HepG2 (cell line): ENCODE results near the gene KIF24. TPM values are rescaled to one million over a fixed set of nuclear protein-coding genes. Genes with fewer than 3 reads are reported as not detected.
A peak's percentile ranks its signal among the peaks of the same experiment; 100 is the strongest.

Source experiments
- CREM ChIP-seq, 2 experiments: sonication (generic) in 1 of 2; formaldehyde crosslinking in 1 of 2; IDR thresholded peaks; 2 replicates each; pipeline versions ENCODE4 v1.4.0 to v1.6.1; 2016 to 2020; ENCODE audit warnings: antibody characterized with exemption in 1 of 2, mild to moderate bottlenecking in 1 of 2, missing genetic modification reagents in 1 of 2
- FOXK2 ChIP-seq: fragments of 450-650 bp; IDR thresholded peaks from 2 replicates; pipeline ENCODE4 v1.6.1; 2016
- GATAD2A ChIP-seq: IDR thresholded peaks from 2 replicates; pipeline ENCODE4 v1.6.1; 2016
- IRF2 ChIP-seq: IDR thresholded peaks from 2 replicates; pipeline ENCODE4 v1.6.1; 2018; ENCODE audit warnings: missing genetic modification reagents, missing compliant biosample characterization
- SSRP1 ChIP-seq: IDR thresholded peaks from 2 replicates; pipeline ENCODE4 v1.6.1; 2016; ENCODE audit warnings: control low read depth
- TGIF2 ChIP-seq: IDR thresholded peaks from 2 replicates; pipeline ENCODE4 v1.6.1; 2016; ENCODE audit warnings: control low read depth, missing compliant biosample characterization
- THAP11 ChIP-seq: IDR thresholded peaks from 2 replicates; pipeline ENCODE4 v1.6.1; 2016; ENCODE audit warnings: missing biosample characterization, missing genetic modification reagents
- ZNF143 ChIP-seq: sonication (generic); formaldehyde crosslinking; IDR thresholded peaks from 2 replicates; pipeline ENCODE4 v1.4.0; 2020; ENCODE audit warnings: missing genetic modification reagents
- ZNF292 ChIP-seq: sonication (generic); formaldehyde crosslinking; IDR thresholded peaks from 2 replicates; pipeline ENCODE4 v1.8.1; 2022; ENCODE audit warnings: mild to moderate bottlenecking, low read depth, missing genetic modification reagents, borderline replicate concordance
- ZNF331 ChIP-seq: sonication (generic); formaldehyde crosslinking; IDR thresholded peaks from 2 replicates; pipeline ENCODE4 v1.4.0; 2020; ENCODE audit warnings: missing genetic modification reagents
- ZNF335 ChIP-seq: sonication (generic); formaldehyde crosslinking; IDR thresholded peaks from 2 replicates; pipeline ENCODE4 v1.4.0; 2020; ENCODE audit warnings: missing genetic modification reagents
- ZNF460 ChIP-seq: sonication (generic); formaldehyde crosslinking; IDR thresholded peaks from 2 replicates; pipeline ENCODE4 v1.5.1; 2020; ENCODE audit warnings: missing genetic modification reagents, mild to moderate bottlenecking, borderline replicate concordance
- polyA plus RNA-seq, 8 experiments: library from polyadenylated mRNA; depleted of rRNA in 3 of 8; stranded (reverse) in 7 of 8; unstranded in 1 of 8; fragments of >200 nt; fragmentation: Illumina TruSeq in 4 of 8; extraction: Trizol in 4 of 8; gene quantifications; 2 replicates each; pipeline versions ENCODE4 v1.2.1 to v1.2.3, GENCODE V29; 2011 to 2016; ENCODE audit warnings: low read depth in 4 of 8, missing spikeins in 1 of 8, mixed read lengths in 1 of 8; ENCODE audit not compliant: insufficient read depth in 1 of 8
- total RNA-seq, 5 experiments: library from RNA; depleted of rRNA; stranded (reverse); fragments of >200 nt; fragmentation: Illumina TruSeq; extraction: Trizol; gene quantifications; 2 replicates each; pipeline ENCODE4 v1.2.3, GENCODE V29; 2016; ENCODE audit warnings: low read depth in 1 of 5
- TF ChIP-seq, protein P1 (sequence below): sonication (generic); formaldehyde crosslinking; IDR thresholded peaks from 2 replicates; pipeline ENCODE4 v1.5.0; 2020; ENCODE audit warnings: missing genetic modification reagents
- TF ChIP-seq, protein P2 (sequence below): sonication (generic); formaldehyde crosslinking; IDR thresholded peaks from 2 replicates; pipeline ENCODE4 v1.5.0; 2020; ENCODE audit warnings: missing genetic modification reagents, mild to moderate bottlenecking, borderline replicate concordance
- TF ChIP-seq, protein P3 (sequence below): sonication (generic); formaldehyde crosslinking; IDR thresholded peaks from 2 replicates; pipeline ENCODE4 v1.4.0; 2020; ENCODE audit warnings: missing genetic modification reagents
- TF ChIP-seq, protein P4 (sequence below): sonication (generic); formaldehyde crosslinking; conservative IDR thresholded peaks from 2 replicates; pipeline ENCODE4 v1.4.0; 2020; ENCODE audit warnings: mild to moderate bottlenecking, missing genetic modification reagents, moderate library complexity

KIF24 gene
- total and polyA plus RNA-seq, 2 of the 13 experiments (the other 11 are each of a cell fraction or from before 2014, with no cell fraction given) = 1.1 to 3.0 TPM

DNA sequence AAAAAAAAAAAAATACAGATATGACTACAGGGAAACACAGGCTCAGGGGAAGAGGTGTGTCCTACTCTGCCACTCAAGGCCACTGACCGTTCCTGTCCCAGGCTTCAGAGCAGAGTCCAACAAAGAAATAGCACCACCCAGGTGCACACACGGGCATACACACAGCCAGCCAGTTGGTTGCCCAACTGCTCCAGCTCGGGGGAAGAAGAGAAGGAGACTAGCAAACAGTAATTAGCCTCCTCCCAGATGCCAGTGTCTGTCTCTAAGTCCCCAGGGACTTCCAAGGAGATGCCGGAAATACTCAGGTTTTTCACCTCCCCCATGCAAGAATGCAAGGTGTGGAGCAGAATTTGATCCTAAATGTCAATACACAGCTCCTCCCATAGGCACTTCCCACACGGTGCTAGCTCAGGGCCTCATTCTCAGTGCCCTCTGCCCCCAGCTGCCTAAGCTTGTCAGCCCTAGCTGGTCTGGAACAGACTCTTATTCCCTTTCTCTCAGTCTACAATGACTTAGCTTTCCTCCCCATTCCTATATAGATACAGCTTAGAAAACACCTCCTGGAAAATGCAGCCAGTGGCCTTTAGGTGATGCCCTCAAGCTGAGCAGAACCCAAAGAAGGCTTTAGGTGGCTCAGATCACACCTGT, 46.0 kb upstream of the KIF24 start (continued):
- TF ChIP-seq, protein P1, sequence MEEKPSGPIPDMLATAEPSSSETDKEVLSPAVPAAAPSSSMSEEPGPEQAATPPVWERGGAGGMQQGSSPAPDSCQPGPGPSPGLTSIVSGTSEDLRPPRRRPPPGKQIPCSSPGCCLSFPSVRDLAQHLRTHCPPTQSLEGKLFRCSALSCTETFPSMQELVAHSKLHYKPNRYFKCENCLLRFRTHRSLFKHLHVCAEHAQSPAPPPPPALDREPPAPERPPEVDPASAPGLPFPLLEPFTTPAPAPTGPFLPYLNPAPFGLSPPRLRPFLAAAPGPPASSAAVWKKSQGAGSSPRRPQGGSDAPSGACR (CRISPR knock-in tag) = 0 out of 2 replicates have a peak, but pooled peaks have one; percentile 63
- TF ChIP-seq ZNF292 (CRISPR knock-in tag) = peak; percentile 38; the same call in 1 of the 2 replicates
- TF ChIP-seq THAP11 (CRISPR knock-in tag) = peak; percentile 84
- peak; percentile 69; the same call in 1 of the 2 replicates for TF ChIP-seq ZNF331 (CRISPR knock-in tag)
- TF ChIP-seq, protein P2, sequence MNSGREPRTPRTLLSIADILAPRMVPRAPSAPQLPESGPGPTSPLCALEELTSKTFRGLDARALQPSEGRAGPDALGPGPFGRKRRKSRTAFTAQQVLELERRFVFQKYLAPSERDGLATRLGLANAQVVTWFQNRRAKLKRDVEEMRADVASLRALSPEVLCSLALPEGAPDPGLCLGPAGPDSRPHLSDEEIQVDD (CRISPR knock-in tag) = no peak
- TF ChIP-seq, protein P3, sequence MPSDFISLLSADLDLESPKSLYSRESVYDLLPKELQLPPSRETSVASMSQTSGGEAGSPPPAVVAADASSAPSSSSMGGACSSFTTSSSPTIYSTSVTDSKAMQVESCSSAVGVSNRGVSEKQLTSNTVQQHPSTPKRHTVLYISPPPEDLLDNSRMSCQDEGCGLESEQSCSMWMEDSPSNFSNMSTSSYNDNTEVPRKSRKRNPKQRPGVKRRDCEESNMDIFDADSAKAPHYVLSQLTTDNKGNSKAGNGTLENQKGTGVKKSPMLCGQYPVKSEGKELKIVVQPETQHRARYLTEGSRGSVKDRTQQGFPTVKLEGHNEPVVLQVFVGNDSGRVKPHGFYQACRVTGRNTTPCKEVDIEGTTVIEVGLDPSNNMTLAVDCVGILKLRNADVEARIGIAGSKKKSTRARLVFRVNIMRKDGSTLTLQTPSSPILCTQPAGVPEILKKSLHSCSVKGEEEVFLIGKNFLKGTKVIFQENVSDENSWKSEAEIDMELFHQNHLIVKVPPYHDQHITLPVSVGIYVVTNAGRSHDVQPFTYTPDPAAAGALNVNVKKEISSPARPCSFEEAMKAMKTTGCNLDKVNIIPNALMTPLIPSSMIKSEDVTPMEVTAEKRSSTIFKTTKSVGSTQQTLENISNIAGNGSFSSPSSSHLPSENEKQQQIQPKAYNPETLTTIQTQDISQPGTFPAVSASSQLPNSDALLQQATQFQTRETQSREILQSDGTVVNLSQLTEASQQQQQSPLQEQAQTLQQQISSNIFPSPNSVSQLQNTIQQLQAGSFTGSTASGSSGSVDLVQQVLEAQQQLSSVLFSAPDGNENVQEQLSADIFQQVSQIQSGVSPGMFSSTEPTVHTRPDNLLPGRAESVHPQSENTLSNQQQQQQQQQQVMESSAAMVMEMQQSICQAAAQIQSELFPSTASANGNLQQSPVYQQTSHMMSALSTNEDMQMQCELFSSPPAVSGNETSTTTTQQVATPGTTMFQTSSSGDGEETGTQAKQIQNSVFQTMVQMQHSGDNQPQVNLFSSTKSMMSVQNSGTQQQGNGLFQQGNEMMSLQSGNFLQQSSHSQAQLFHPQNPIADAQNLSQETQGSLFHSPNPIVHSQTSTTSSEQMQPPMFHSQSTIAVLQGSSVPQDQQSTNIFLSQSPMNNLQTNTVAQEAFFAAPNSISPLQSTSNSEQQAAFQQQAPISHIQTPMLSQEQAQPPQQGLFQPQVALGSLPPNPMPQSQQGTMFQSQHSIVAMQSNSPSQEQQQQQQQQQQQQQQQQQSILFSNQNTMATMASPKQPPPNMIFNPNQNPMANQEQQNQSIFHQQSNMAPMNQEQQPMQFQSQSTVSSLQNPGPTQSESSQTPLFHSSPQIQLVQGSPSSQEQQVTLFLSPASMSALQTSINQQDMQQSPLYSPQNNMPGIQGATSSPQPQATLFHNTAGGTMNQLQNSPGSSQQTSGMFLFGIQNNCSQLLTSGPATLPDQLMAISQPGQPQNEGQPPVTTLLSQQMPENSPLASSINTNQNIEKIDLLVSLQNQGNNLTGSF = no peak
- peak; percentile 71; the same call in 1 of the 2 replicates for TF ChIP-seq IRF2 (CRISPR knock-in tag)
- TF ChIP-seq GATAD2A (CRISPR knock-in tag) = peak; percentile 73
- TF ChIP-seq, protein P4, sequence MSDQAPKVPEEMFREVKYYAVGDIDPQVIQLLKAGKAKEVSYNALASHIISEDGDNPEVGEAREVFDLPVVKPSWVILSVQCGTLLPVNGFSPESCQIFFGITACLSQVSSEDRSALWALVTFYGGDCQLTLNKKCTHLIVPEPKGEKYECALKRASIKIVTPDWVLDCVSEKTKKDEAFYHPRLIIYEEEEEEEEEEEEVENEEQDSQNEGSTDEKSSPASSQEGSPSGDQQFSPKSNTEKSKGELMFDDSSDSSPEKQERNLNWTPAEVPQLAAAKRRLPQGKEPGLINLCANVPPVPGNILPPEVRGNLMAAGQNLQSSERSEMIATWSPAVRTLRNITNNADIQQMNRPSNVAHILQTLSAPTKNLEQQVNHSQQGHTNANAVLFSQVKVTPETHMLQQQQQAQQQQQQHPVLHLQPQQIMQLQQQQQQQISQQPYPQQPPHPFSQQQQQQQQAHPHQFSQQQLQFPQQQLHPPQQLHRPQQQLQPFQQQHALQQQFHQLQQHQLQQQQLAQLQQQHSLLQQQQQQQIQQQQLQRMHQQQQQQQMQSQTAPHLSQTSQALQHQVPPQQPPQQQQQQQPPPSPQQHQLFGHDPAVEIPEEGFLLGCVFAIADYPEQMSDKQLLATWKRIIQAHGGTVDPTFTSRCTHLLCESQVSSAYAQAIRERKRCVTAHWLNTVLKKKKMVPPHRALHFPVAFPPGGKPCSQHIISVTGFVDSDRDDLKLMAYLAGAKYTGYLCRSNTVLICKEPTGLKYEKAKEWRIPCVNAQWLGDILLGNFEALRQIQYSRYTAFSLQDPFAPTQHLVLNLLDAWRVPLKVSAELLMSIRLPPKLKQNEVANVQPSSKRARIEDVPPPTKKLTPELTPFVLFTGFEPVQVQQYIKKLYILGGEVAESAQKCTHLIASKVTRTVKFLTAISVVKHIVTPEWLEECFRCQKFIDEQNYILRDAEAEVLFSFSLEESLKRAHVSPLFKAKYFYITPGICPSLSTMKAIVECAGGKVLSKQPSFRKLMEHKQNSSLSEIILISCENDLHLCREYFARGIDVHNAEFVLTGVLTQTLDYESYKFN (CRISPR knock-in tag) = peak; percentile 92
- no peak; the same call in 1 of the 2 replicates for TF ChIP-seq ZNF460
- 0 out of 2 replicates have a peak, but pooled peaks have one; percentile 87 for TF ChIP-seq ZNF335 (CRISPR knock-in tag)
- TF ChIP-seq ZNF143 (CRISPR knock-in tag) = 0 out of 2 replicates have a peak, but pooled peaks have one; percentile 35
- TF ChIP-seq FOXK2 = peak; percentile 61; the same call in 1 of the 2 replicates
- TF ChIP-seq CREM (IDR thresholded peaks at IDR 0.05) = peak; percentile 55
- TF ChIP-seq CREM (CRISPR knock-in tag; IDR thresholded peaks at IDR 0.05) = no peak
- TF ChIP-seq SSRP1 = no peak
- peak; percentile 63; the same call in 1 of the 2 replicates for TF ChIP-seq TGIF2
